DND-41 (cell line): ENCODE data around the gene CYBB.

Source experiments
- EZH2 ChIP-seq: IDR thresholded peaks from 3 replicates; pipeline ENCODE4 v1.6.1; 2012; ENCODE audit warnings: borderline replicate concordance, low read depth, mild to moderate bottlenecking, moderate library complexity, low read length, inconsistent platforms; ENCODE audit not compliant: severe bottlenecking
- TF ChIP-seq, protein P1 (sequence below): IDR thresholded peaks from 2 replicates; pipeline ENCODE4 v1.5.1; 2012; ENCODE audit warnings: borderline replicate concordance, low read length, moderate library complexity, mild to moderate bottlenecking; ENCODE audit not compliant: poor library complexity, severe bottlenecking; ENCODE audit errors: extremely low read depth

GRCh38 chrX:37746218-37746941 lies 33.5 kb upstream of the CYBB start:
- TF ChIP-seq, protein P1, sequence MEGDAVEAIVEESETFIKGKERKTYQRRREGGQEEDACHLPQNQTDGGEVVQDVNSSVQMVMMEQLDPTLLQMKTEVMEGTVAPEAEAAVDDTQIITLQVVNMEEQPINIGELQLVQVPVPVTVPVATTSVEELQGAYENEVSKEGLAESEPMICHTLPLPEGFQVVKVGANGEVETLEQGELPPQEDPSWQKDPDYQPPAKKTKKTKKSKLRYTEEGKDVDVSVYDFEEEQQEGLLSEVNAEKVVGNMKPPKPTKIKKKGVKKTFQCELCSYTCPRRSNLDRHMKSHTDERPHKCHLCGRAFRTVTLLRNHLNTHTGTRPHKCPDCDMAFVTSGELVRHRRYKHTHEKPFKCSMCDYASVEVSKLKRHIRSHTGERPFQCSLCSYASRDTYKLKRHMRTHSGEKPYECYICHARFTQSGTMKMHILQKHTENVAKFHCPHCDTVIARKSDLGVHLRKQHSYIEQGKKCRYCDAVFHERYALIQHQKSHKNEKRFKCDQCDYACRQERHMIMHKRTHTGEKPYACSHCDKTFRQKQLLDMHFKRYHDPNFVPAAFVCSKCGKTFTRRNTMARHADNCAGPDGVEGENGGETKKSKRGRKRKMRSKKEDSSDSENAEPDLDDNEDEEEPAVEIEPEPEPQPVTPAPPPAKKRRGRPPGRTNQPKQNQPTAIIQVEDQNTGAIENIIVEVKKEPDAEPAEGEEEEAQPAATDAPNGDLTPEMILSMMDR: no peak
- TF ChIP-seq EZH2: no peak
